Neural cell (in vitro differentiated cells): ENCODE data around the gene MEX3A.

Experiments
- CTCF ChIP-seq: fragments of 450-650 bp; IDR thresholded peaks from 2 replicates; pipeline ENCODE4 v1.5.1; 2014; ENCODE audit warnings: antibody characterized with exemption, mild to moderate bottlenecking, moderate library complexity; ENCODE audit not compliant: poor library complexity, severe bottlenecking
- EP300 ChIP-seq: fragments of 450-650 bp; conservative IDR thresholded peaks from 2 replicates; pipeline ENCODE4 v1.6.1; 2014; ENCODE audit warnings: antibody characterized with exemption, mild to moderate bottlenecking, moderate library complexity; ENCODE audit not compliant: poor library complexity, severe bottlenecking
- EZH2 ChIP-seq: fragments of 200-600, 300-800 bp; shearing (Covaris generic), sonication (generic); IDR thresholded peaks from 2 replicates; pipeline ENCODE4 v1.6.1; 2014; ENCODE audit warnings: antibody characterized with exemption, low read length, borderline replicate concordance, mild to moderate bottlenecking; ENCODE audit not compliant: insufficient read depth, poor library complexity, severe bottlenecking
- MXI1 ChIP-seq: fragments of 450-650 bp; conservative IDR thresholded peaks from 2 replicates; pipeline ENCODE4 v1.6.1; 2014; ENCODE audit warnings: antibody characterized with exemption, mild to moderate bottlenecking; ENCODE audit not compliant: poor library complexity, severe bottlenecking
- POLR2AphosphoS5 ChIP-seq: IDR thresholded peaks from 2 replicates; pipeline ENCODE4 v1.6.1; 2012
- RAD21 ChIP-seq: fragments of 450-650 bp; conservative IDR thresholded peaks from 2 replicates; pipeline ENCODE4 v1.6.1; 2014; ENCODE audit warnings: antibody characterized with exemption, mild to moderate bottlenecking, moderate library complexity
- SMC3 ChIP-seq: fragments of 450-650 bp; conservative IDR thresholded peaks from 2 replicates; pipeline ENCODE4 v1.6.1; 2014; ENCODE audit warnings: antibody characterized with exemption, mild to moderate bottlenecking, moderate library complexity; ENCODE audit not compliant: poor library complexity
- TF ChIP-seq, protein P1 (sequence below): IDR thresholded peaks from 2 replicates; pipeline ENCODE4 v1.6.1; 2012; ENCODE audit warnings: borderline replicate concordance

DNA sequence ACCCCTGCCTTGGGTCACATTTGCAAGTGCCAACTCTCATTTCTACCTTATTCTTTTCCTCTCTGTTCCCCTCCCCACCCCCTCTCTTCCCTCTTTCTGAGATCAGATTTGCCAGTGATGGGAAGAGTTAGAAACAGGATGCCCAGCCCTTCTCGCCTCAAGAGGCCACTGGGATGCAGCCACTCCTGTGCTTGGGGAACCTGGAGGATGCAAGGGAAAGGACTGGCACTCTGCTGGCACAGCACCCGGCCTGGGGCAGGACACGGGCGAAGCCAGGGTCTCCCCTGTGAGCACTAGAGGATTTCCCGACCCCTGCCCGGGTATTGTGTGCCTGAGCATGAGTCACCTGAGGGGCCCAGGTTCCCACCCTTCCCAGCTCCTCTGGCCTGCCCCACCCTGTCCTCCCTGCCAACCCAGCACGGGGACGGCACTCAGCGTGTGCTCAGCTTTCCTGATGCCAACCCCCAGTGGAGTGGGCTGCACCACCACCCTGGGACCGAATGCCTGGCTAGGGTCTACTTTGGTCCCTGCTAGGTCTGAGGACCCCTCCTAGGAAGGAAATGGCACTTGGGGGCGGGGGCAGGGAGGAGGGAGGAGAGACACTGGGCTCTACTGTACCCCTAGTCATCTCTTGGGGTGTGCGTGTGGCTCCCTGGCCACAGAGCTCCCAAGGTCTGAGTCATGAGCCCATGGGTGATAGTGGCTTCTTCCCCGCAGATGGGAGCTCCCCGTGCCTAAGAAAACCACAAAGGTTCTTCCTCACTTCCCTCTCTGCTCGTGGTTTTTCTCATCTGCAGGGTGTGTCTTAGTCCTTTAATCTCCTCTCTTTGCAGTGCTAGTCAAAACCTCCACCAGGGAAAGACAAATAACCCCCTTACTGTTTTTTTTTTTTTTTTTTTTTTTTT, 44.6 kb upstream of the MEX3A start:
- TF ChIP-seq POLR2AphosphoS5 (no peak), CTCF (no peak), SMC3 (no peak), EP300 (no peak), MXI1 (no peak), RAD21 (no peak), EZH2 (no peak)
- TF ChIP-seq, protein P1, sequence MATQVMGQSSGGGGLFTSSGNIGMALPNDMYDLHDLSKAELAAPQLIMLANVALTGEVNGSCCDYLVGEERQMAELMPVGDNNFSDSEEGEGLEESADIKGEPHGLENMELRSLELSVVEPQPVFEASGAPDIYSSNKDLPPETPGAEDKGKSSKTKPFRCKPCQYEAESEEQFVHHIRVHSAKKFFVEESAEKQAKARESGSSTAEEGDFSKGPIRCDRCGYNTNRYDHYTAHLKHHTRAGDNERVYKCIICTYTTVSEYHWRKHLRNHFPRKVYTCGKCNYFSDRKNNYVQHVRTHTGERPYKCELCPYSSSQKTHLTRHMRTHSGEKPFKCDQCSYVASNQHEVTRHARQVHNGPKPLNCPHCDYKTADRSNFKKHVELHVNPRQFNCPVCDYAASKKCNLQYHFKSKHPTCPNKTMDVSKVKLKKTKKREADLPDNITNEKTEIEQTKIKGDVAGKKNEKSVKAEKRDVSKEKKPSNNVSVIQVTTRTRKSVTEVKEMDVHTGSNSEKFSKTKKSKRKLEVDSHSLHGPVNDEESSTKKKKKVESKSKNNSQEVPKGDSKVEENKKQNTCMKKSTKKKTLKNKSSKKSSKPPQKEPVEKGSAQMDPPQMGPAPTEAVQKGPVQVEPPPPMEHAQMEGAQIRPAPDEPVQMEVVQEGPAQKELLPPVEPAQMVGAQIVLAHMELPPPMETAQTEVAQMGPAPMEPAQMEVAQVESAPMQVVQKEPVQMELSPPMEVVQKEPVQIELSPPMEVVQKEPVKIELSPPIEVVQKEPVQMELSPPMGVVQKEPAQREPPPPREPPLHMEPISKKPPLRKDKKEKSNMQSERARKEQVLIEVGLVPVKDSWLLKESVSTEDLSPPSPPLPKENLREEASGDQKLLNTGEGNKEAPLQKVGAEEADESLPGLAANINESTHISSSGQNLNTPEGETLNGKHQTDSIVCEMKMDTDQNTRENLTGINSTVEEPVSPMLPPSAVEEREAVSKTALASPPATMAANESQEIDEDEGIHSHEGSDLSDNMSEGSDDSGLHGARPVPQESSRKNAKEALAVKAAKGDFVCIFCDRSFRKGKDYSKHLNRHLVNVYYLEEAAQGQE: no peak
